GM12878 (cell line): Measurements from ENCODE around the gene PHF2.

Source experiments
- BACH1 ChIP-seq: fragments of 450-650 bp; IDR thresholded peaks from 2 replicates; pipeline ENCODE4 v1.6.1; 2017; ENCODE audit warnings: mild to moderate bottlenecking, borderline replicate concordance
- BRCA1 ChIP-seq: IDR thresholded peaks from 2 replicates; pipeline ENCODE4 v1.6.1; 2011; ENCODE audit warnings: low read depth, low read length, improper control_type of control experiment
- CEBPB ChIP-seq, 2 experiments: fragments of 150-350 bp in 1 of 2; IDR thresholded peaks; 2 replicates each; pipeline ENCODE4 v1.6.1; 2012 to 2014; ENCODE audit warnings: low read depth in 2 of 2, low read length in 2 of 2, borderline replicate concordance in 1 of 2, inconsistent platforms in 1 of 2
- RAD21 ChIP-seq: IDR thresholded peaks from 2 replicates; pipeline ENCODE4 v1.6.1; 2011; ENCODE audit warnings: mild to moderate bottlenecking, low read depth, low read length, moderate library complexity; ENCODE audit not compliant: insufficient read depth
- TF ChIP-seq, protein P1 (sequence below), 3 experiments: IDR thresholded peaks in 2 of 3; conservative IDR thresholded peaks in 1 of 3; 2 replicates each; pipeline ENCODE4 v1.5.1; 2011; ENCODE audit warnings: low read depth in 3 of 3, low read length in 3 of 3, mild to moderate bottlenecking in 3 of 3, control low read depth in 2 of 3, moderate library complexity in 2 of 3, inconsistent platforms in 1 of 3, mixed read lengths in 1 of 3; ENCODE audit not compliant: control insufficient read depth in 2 of 3, insufficient read depth in 1 of 3; ENCODE audit errors: extremely low read depth in 1 of 3

GRCh38 chr9:93613174-93613573 lies 36.8 kb downstream of the PHF2 start:
- TF ChIP-seq, protein P1, sequence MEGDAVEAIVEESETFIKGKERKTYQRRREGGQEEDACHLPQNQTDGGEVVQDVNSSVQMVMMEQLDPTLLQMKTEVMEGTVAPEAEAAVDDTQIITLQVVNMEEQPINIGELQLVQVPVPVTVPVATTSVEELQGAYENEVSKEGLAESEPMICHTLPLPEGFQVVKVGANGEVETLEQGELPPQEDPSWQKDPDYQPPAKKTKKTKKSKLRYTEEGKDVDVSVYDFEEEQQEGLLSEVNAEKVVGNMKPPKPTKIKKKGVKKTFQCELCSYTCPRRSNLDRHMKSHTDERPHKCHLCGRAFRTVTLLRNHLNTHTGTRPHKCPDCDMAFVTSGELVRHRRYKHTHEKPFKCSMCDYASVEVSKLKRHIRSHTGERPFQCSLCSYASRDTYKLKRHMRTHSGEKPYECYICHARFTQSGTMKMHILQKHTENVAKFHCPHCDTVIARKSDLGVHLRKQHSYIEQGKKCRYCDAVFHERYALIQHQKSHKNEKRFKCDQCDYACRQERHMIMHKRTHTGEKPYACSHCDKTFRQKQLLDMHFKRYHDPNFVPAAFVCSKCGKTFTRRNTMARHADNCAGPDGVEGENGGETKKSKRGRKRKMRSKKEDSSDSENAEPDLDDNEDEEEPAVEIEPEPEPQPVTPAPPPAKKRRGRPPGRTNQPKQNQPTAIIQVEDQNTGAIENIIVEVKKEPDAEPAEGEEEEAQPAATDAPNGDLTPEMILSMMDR (IDR thresholded peaks at IDR 0.05 in 2 of 3, conservative IDR thresholded peaks at IDR 0.05 in 1 of 3; ENCODE audit: control insufficient read depth in 2 of 3, extremely low read depth in 1 of 3, insufficient read depth in 1 of 3, low read depth in 3 of 3, low read length in 3 of 3) = no peak
- no peak for TF ChIP-seq BRCA1
- TF ChIP-seq CEBPB (IDR thresholded peaks at IDR 0.05; ENCODE audit: borderline replicate concordance in 1 of 2, low read depth in 2 of 2, low read length in 2 of 2) = no peak
- TF ChIP-seq BACH1 = no peak
- TF ChIP-seq RAD21 = no peak
